WTC11 (cell line): ENCODE results near the gene NKAIN2. TPM values are rescaled to one million over a fixed set of nuclear protein-coding genes. Genes with fewer than 3 reads are reported as not detected.

Experiments
- ATAC-seq: fragments of 200-7000 bp; cut with Tn5 transposase; 2 replicates; pipeline ENCODE4 v1.10.0; 2021; ENCODE audit warnings: mild to moderate bottlenecking, moderate library complexity
- CTCF ChIA-PET: fragments of 300-600 bp; sonication (Branson Sonifier 250); formaldehyde crosslinking; loops from one replicate; lab custom pipeline; 2021; ENCODE audit warnings: antibody characterized with exemption; lab: Charles Lee
- POLR2A ChIA-PET: fragments of 350-600 bp; sonication (Branson Sonifier 250); formaldehyde crosslinking; loops from one replicate; lab custom pipeline; 2021; ENCODE audit warnings: antibody characterized with exemption; lab: Charles Lee
- DNase-seq: peaks from one replicate; pipeline ENCODE4 v3.0.0; 2021; ENCODE audit warnings: low spot score
- H3K27ac Mint-ChIP-seq: 2 replicates; pipeline ENCODE4 v1.8.0; 2021; ENCODE audit warnings: mixed read lengths
- H3K27me3 Mint-ChIP-seq: 2 replicates; pipeline ENCODE4 v1.8.0; 2021; ENCODE audit warnings: low read depth, mild to moderate bottlenecking, moderate library complexity, mixed read lengths
- H3K36me3 Mint-ChIP-seq: 2 replicates; pipeline ENCODE4 v1.8.0; 2021; ENCODE audit warnings: mixed read lengths
- H3K4me1 Mint-ChIP-seq: 2 replicates; pipeline ENCODE4 v1.8.0; 2022; ENCODE audit warnings: mixed read lengths
- H3K4me3 Mint-ChIP-seq: 2 replicates; pipeline ENCODE4 v1.8.0; 2021; ENCODE audit warnings: mild to moderate bottlenecking, moderate library complexity, mixed read lengths
- H3K9me3 Mint-ChIP-seq: 2 replicates; pipeline ENCODE4 v1.8.0; 2021; ENCODE audit warnings: mixed read lengths
- CBFB ChIP-seq: sonication (generic); formaldehyde crosslinking; IDR thresholded peaks from 2 replicates; pipeline ENCODE4 v1.8.1; 2022; ENCODE audit warnings: mild to moderate bottlenecking, low read depth, missing genetic modification reagents
- CREB1 ChIP-seq: sonication (generic); formaldehyde crosslinking; IDR thresholded peaks from 2 replicates; pipeline ENCODE4 v1.8.0; 2023; ENCODE audit warnings: mild to moderate bottlenecking, missing genetic modification reagents
- FOXK1 ChIP-seq: sonication (generic); formaldehyde crosslinking; IDR thresholded peaks from 2 replicates; pipeline ENCODE4 v1.8.0; 2022; ENCODE audit warnings: mild to moderate bottlenecking, moderate library complexity, missing genetic modification reagents
- GABPB1 ChIP-seq: sonication (generic); formaldehyde crosslinking; IDR thresholded peaks from 2 replicates; pipeline ENCODE4 v1.8.1; 2023; ENCODE audit warnings: mild to moderate bottlenecking, missing genetic modification reagents
- HMGA2 ChIP-seq: fragments of 250-450 bp; sonication (Bioruptor Pico); IDR thresholded peaks from 2 replicates; pipeline ENCODE4 v1.4.0; 2021; ENCODE audit warnings: mild to moderate bottlenecking, moderate library complexity
- IRF2 ChIP-seq: sonication (generic); formaldehyde crosslinking; IDR thresholded peaks from 2 replicates; pipeline ENCODE4 v1.8.0; 2022; ENCODE audit warnings: low read depth, missing genetic modification reagents, borderline replicate concordance
- JAZF1 ChIP-seq: fragments of 250-450 bp; sonication (Bioruptor Pico); IDR thresholded peaks from 2 replicates; pipeline ENCODE4 v1.9.0; 2021; ENCODE audit warnings: moderate library complexity, mild to moderate bottlenecking, inconsistent platforms
- NFATC4 ChIP-seq: fragments of 250-450 bp; sonication (Bioruptor Pico); IDR thresholded peaks from 2 replicates; pipeline ENCODE4 v1.9.0; 2021; ENCODE audit warnings: mild to moderate bottlenecking
- NFE2L1 ChIP-seq: sonication (generic); formaldehyde crosslinking; IDR thresholded peaks from 2 replicates; pipeline ENCODE4 v1.8.1; 2023; ENCODE audit warnings: missing genetic modification reagents
- NFYB ChIP-seq: sonication (generic); formaldehyde crosslinking; conservative IDR thresholded peaks from 2 replicates; pipeline ENCODE4 v1.8.0; 2022; ENCODE audit warnings: low read depth, missing genetic modification reagents
- PRRX2 ChIP-seq: fragments of 250-450 bp; sonication (Bioruptor Pico); IDR thresholded peaks from 2 replicates; pipeline ENCODE4 v1.8.0; 2021; ENCODE audit warnings: mild to moderate bottlenecking
- RORB ChIP-seq: fragments of 250-450 bp; sonication (Bioruptor Pico); IDR thresholded peaks from 2 replicates; pipeline ENCODE4 v1.9.0; 2021; ENCODE audit warnings: mild to moderate bottlenecking
- SP1 ChIP-seq: sonication (generic); formaldehyde crosslinking; conservative IDR thresholded peaks from 2 replicates; pipeline ENCODE4 v1.8.1; 2022; ENCODE audit warnings: missing genetic modification reagents
- TCF7 ChIP-seq: sonication (generic); formaldehyde crosslinking; IDR thresholded peaks from 2 replicates; pipeline ENCODE4 v1.8.0; 2022; ENCODE audit warnings: mild to moderate bottlenecking, low read depth, missing genetic modification reagents, moderate library complexity
- ZNF138 ChIP-seq: sonication (generic); formaldehyde crosslinking; conservative IDR thresholded peaks from 2 replicates; pipeline ENCODE4 v1.8.1; 2022; ENCODE audit warnings: mild to moderate bottlenecking, moderate library complexity, missing genetic modification reagents
- ZNF232 ChIP-seq: sonication (generic); formaldehyde crosslinking; IDR thresholded peaks from 2 replicates; pipeline ENCODE4 v1.8.0; 2022; ENCODE audit warnings: mild to moderate bottlenecking, missing genetic modification reagents
- ZNF396 ChIP-seq: fragments of 250-450 bp; sonication (Bioruptor Pico); IDR thresholded peaks from 2 replicates; pipeline ENCODE4 v1.8.0; 2021; ENCODE audit warnings: mild to moderate bottlenecking, moderate library complexity, borderline replicate concordance
- total RNA-seq: library from RNA; stranded (reverse); gene quantifications from 3 replicates; pipeline ENCODE4 v1.2.3, GENCODE V29; 2021
- TF ChIP-seq, protein P1 (sequence below): sonication (generic); formaldehyde crosslinking; IDR thresholded peaks from 2 replicates; pipeline ENCODE4 v1.8.0; 2023; ENCODE audit warnings: missing genetic modification reagents, mild to moderate bottlenecking, borderline replicate concordance
- TF ChIP-seq, protein P2 (sequence below): sonication (generic); formaldehyde crosslinking; IDR thresholded peaks from 2 replicates; pipeline ENCODE4 v1.8.0; 2022; ENCODE audit warnings: mild to moderate bottlenecking, missing genetic modification reagents
- TF ChIP-seq, protein P3 (sequence below): sonication (generic); formaldehyde crosslinking; IDR thresholded peaks from 2 replicates; pipeline ENCODE4 v1.8.1; 2023; ENCODE audit warnings: mild to moderate bottlenecking, missing genetic modification reagents
- TF ChIP-seq, protein P4 (sequence below): sonication (generic); formaldehyde crosslinking; IDR thresholded peaks from 2 replicates; pipeline ENCODE4 v1.8.1; 2022; ENCODE audit warnings: mild to moderate bottlenecking, missing genetic modification reagents, moderate library complexity, borderline replicate concordance
- TF ChIP-seq, protein P5 (sequence below): sonication (generic); formaldehyde crosslinking; IDR thresholded peaks from 2 replicates; pipeline ENCODE4 v1.8.1; 2023; ENCODE audit warnings: mild to moderate bottlenecking, missing genetic modification reagents, moderate library complexity
- TF ChIP-seq, protein P6 (sequence below): sonication (generic); formaldehyde crosslinking; IDR thresholded peaks from 2 replicates; pipeline ENCODE4 v1.8.1; 2023; ENCODE audit warnings: mild to moderate bottlenecking, missing genetic modification reagents, moderate library complexity
- TF ChIP-seq, protein P7 (sequence below): fragments of 200-600 bp; IDR thresholded peaks from 2 replicates; pipeline ENCODE4 v1.8.0; 2022; ENCODE audit warnings: antibody characterized with exemption

The NKAIN2 gene
- total RNA-seq, 1 experiment from 2014 or later: 0.33 TPM

DNA sequence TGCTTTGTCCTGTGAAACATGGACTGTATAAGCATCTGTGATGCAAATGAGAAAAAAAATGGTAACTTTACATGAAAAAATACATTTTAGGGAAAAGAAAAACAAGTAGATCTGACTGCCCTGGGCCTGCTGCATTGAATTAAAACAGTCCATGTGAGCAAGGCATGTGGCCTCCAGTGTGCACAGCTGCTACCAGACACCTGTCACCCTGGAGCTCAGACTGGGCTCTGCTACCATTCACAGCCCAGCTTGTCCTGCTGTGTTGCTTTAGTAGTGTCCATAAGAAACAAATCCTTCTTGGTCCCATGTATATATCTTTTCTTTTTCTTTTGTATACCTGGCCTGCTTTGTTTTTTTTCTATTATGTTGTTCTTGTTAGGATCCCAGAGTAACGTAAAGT, 315.9 kb downstream of the NKAIN2 start:
- ChIA-PET CTCF (interaction anchor here (0.8 kb wide), 1 partner anchor 317 kb away, joined by 3 read pairs; no protein-coding TSS in a partner anchor), POLR2A (no interaction called here)
- TF ChIP-seq RORB (no peak), JAZF1 (CRISPR knock-in tag) (no peak), CREB1 (no peak), FOXK1 (CRISPR knock-in tag) (no peak), TCF7 (CRISPR knock-in tag) (no peak), HMGA2 (CRISPR knock-in tag) (no peak), ZNF232 (CRISPR knock-in tag) (no peak), IRF2 (CRISPR knock-in tag) (no peak), NFYB (CRISPR knock-in tag) (no peak), ZNF396 (CRISPR knock-in tag) (no peak), NFE2L1 (CRISPR knock-in tag) (no peak), CBFB (CRISPR knock-in tag) (no peak), NFATC4 (CRISPR knock-in tag) (no peak)
- TF ChIP-seq, protein P1, sequence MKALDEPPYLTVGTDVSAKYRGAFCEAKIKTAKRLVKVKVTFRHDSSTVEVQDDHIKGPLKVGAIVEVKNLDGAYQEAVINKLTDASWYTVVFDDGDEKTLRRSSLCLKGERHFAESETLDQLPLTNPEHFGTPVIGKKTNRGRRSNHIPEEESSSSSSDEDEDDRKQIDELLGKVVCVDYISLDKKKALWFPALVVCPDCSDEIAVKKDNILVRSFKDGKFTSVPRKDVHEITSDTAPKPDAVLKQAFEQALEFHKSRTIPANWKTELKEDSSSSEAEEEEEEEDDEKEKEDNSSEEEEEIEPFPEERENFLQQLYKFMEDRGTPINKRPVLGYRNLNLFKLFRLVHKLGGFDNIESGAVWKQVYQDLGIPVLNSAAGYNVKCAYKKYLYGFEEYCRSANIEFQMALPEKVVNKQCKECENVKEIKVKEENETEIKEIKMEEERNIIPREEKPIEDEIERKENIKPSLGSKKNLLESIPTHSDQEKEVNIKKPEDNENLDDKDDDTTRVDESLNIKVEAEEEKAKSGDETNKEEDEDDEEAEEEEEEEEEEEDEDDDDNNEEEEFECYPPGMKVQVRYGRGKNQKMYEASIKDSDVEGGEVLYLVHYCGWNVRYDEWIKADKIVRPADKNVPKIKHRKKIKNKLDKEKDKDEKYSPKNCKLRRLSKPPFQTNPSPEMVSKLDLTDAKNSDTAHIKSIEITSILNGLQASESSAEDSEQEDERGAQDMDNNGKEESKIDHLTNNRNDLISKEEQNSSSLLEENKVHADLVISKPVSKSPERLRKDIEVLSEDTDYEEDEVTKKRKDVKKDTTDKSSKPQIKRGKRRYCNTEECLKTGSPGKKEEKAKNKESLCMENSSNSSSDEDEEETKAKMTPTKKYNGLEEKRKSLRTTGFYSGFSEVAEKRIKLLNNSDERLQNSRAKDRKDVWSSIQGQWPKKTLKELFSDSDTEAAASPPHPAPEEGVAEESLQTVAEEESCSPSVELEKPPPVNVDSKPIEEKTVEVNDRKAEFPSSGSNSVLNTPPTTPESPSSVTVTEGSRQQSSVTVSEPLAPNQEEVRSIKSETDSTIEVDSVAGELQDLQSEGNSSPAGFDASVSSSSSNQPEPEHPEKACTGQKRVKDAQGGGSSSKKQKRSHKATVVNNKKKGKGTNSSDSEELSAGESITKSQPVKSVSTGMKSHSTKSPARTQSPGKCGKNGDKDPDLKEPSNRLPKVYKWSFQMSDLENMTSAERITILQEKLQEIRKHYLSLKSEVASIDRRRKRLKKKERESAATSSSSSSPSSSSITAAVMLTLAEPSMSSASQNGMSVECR (CRISPR knock-in tag): no peak
- TF ChIP-seq, protein P2, sequence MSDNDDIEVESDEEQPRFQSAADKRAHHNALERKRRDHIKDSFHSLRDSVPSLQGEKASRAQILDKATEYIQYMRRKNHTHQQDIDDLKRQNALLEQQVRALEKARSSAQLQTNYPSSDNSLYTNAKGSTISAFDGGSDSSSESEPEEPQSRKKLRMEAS (CRISPR knock-in tag): no peak
- TF ChIP-seq, protein P3, sequence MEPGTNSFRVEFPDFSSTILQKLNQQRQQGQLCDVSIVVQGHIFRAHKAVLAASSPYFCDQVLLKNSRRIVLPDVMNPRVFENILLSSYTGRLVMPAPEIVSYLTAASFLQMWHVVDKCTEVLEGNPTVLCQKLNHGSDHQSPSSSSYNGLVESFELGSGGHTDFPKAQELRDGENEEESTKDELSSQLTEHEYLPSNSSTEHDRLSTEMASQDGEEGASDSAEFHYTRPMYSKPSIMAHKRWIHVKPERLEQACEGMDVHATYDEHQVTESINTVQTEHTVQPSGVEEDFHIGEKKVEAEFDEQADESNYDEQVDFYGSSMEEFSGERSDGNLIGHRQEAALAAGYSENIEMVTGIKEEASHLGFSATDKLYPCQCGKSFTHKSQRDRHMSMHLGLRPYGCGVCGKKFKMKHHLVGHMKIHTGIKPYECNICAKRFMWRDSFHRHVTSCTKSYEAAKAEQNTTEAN (CRISPR knock-in tag): no peak
- TF ChIP-seq, protein P4, sequence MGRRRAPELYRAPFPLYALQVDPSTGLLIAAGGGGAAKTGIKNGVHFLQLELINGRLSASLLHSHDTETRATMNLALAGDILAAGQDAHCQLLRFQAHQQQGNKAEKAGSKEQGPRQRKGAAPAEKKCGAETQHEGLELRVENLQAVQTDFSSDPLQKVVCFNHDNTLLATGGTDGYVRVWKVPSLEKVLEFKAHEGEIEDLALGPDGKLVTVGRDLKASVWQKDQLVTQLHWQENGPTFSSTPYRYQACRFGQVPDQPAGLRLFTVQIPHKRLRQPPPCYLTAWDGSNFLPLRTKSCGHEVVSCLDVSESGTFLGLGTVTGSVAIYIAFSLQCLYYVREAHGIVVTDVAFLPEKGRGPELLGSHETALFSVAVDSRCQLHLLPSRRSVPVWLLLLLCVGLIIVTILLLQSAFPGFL (CRISPR knock-in tag): no peak
- Mint-ChIP-seq H3K4me3 (no peak overlapping the region), H3K9me3 (no peaks in the 10 kb centered on the region), H3K36me3 (no peaks in the 10 kb centered on the region), H3K27ac (no peak overlapping the region), H3K4me1 (peaks cover 4% of the 10 kb centered on the region; the same call in 1 of the 2 replicates), H3K27me3 (no peaks in the 10 kb centered on the region)
- DNase-seq (no peak), ATAC-seq (no peak)

DNA sequence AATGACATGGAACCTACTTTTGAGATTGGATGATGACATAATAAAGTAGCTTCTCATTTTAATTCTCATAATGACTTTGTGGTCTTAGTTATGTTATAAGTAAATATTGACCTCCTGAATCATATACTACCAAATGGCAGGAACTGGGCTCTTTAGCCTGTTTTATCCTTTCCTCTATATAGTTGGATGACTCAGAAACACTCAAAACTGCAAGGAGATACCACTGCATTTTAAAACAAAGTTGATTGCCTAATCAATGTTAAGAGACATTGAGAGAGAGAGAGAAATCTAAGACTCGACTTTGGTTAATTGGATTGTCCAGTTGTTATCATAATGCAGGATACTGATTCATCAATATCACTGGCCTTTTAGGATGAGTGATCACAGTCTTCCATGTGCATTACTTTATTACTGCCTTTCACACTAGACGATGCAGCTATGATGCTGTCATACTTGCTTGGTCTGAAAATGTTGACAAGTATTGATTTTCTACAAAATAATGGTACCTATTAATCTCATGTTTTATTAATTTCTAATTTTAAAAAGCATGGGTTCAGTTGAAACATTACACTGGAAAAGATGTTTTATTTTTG, 320.0 kb downstream of the NKAIN2 start:
- ATAC-seq (no peak), DNase-seq (no peak)
- H3K4me3 Mint-ChIP-seq: no peak overlapping the region
- H3K27ac Mint-ChIP-seq: no peak overlapping the region
- H3K4me1 Mint-ChIP-seq: no peaks in the 10 kb centered on the region
- H3K9me3 Mint-ChIP-seq: no peaks in the 10 kb centered on the region
- ChIA-PET POLR2A (no interaction called here), CTCF (no interaction called here)
- H3K36me3 Mint-ChIP-seq: no peaks in the 10 kb centered on the region
- no peaks in the 10 kb centered on the region for H3K27me3 Mint-ChIP-seq
- TF ChIP-seq NFATC4 (CRISPR knock-in tag) (no peak), ZNF138 (CRISPR knock-in tag) (no peak), SP1 (CRISPR knock-in tag) (no peak), GABPB1 (no peak), PRRX2 (no peak)
- TF ChIP-seq, protein P5, sequence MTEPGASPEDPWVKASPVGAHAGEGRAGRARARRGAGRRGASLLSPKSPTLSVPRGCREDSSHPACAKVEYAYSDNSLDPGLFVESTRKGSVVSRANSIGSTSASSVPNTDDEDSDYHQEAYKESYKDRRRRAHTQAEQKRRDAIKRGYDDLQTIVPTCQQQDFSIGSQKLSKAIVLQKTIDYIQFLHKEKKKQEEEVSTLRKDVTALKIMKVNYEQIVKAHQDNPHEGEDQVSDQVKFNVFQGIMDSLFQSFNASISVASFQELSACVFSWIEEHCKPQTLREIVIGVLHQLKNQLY: no peak
- TF ChIP-seq, protein P6, sequence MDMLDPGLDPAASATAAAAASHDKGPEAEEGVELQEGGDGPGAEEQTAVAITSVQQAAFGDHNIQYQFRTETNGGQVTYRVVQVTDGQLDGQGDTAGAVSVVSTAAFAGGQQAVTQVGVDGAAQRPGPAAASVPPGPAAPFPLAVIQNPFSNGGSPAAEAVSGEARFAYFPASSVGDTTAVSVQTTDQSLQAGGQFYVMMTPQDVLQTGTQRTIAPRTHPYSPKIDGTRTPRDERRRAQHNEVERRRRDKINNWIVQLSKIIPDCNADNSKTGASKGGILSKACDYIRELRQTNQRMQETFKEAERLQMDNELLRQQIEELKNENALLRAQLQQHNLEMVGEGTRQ (CRISPR knock-in tag): no peak
- TF ChIP-seq, protein P7, sequence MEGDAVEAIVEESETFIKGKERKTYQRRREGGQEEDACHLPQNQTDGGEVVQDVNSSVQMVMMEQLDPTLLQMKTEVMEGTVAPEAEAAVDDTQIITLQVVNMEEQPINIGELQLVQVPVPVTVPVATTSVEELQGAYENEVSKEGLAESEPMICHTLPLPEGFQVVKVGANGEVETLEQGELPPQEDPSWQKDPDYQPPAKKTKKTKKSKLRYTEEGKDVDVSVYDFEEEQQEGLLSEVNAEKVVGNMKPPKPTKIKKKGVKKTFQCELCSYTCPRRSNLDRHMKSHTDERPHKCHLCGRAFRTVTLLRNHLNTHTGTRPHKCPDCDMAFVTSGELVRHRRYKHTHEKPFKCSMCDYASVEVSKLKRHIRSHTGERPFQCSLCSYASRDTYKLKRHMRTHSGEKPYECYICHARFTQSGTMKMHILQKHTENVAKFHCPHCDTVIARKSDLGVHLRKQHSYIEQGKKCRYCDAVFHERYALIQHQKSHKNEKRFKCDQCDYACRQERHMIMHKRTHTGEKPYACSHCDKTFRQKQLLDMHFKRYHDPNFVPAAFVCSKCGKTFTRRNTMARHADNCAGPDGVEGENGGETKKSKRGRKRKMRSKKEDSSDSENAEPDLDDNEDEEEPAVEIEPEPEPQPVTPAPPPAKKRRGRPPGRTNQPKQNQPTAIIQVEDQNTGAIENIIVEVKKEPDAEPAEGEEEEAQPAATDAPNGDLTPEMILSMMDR: no peak
